GM12875 (cell line): ENCODE data around the gene CHD8.

ENCODE experiments used
- H3K4me3 ChIP-seq: one replicate; pipeline ENCODE4 v1.5.1; 2011; ENCODE audit warnings: low read depth, low read length, control low read depth
- CTCF ChIP-seq: IDR thresholded peaks from 2 replicates; pipeline ENCODE4 v1.5.1; 2011; ENCODE audit warnings: low read depth, mild to moderate bottlenecking, control low read depth, inconsistent platforms, low read length, moderate library complexity, borderline replicate concordance; ENCODE audit not compliant: insufficient read depth

Gene CHD8

GRCh38 chr14:21369949-21370679 lies 85.8 kb downstream of the CHD8 start:
- H3K4me3 ChIP-seq = no peak overlapping the region
- TF ChIP-seq CTCF = no peak

GRCh38 chr14:21367582-21368144 lies 88.3 kb downstream of the CHD8 start:
- no peak for TF ChIP-seq CTCF
- no peak overlapping the region for H3K4me3 ChIP-seq

- no peak overlapping the region for H3K4me3 ChIP-seq
- no peak for TF ChIP-seq CTCF
Measured at GRCh38 chr14:21356511-21356910, 99.4 kb downstream of the CHD8 start.

DNA sequence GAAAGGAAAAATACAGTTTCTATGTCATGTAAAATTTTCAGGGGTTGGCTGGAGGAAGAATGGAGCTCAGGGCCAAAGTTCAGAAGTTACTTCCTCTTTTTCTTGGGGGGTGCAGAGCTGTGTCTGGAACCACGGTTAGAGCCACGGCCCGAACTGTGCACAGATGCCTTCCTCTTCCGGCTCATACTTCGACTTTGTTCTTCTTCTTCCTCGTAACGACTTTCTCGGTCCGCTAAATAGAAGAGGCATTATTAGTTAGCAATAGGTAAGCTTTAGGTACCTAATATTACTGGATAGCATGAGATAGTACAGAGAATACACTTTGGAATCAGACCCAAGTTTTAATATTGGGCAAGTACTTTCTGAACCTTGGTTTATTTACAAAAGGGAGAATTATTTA lies 103.3 kb downstream of the CHD8 start:
- TF ChIP-seq CTCF = no peak

DNA sequence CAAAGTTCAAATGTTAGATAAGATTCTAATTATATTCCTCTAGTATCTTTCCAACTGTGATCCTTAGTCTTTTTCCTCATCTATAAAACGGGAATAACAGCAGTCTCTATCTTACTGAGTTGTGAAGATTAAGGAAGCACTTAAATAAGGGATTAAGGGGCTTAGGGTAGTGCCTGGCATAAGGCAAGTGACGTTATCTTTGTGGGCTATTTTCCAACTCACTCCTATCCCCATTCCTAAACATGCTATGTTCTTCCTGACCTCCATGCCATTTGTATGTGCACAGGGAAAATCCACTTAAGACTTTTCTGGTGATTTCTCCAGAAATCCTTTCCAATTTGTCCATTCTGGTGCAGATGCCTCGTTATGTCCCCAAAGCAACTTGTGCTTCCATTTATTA lies 105.4 kb downstream of the CHD8 start:
- TF ChIP-seq CTCF = no peak

More for the DNA sequence above, 103.3 kb downstream of the CHD8 start:
- H3K4me3 ChIP-seq = no peak overlapping the region

GRCh38 chr14:21347201-21347600 lies 108.7 kb downstream of the CHD8 start:
- TF ChIP-seq CTCF = no peak
- H3K4me3 ChIP-seq = no peak overlapping the region

More for the DNA sequence above, 105.4 kb downstream of the CHD8 start:
- H3K4me3 ChIP-seq = no peak overlapping the region

DNA sequence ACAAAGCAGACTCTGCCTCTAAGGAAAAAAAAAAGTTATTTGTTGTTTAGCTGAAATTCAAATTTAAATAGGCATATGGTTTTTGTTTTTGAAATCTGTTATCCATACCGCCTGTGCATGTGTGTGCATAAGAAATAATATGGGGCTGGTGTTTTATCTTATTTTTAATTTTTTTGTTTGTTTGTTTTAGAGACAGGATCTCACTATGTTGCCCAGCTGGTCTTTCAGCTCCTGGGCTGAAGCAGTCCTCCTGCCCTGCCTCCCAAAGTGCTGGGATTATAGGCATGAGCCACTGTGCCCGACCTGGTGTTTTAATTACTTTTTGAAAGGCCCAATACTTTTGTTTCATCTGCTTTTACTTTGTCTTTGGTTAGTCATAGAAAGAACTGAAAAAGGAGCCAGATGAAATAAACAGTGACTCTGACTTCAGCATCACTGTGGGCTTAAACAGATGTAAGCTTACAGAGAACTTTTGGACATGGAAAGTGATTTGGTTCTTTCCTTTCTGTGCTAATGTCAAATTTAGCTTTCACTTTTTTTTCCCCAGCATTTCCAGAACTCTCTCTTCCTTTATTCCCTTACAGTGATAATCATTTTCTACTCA lies 109.3 kb downstream of the CHD8 start:
- no peak for TF ChIP-seq CTCF

More for the DNA sequence above, 109.3 kb downstream of the CHD8 start:
- H3K4me3 ChIP-seq = no peak overlapping the region
